ENCODE data around the gene ARMC7. TPM values are rescaled to one million over a fixed set of nuclear protein-coding genes. Genes with fewer than 3 reads are reported as not detected.

Gene ARMC7
- total and polyA plus RNA-seq, 10 of the 15 experiments (the other 5 are each of a cell fraction or from before 2014, with no cell fraction given) = 1.5 to 19.8 (median 6.3) TPM

DNA sequence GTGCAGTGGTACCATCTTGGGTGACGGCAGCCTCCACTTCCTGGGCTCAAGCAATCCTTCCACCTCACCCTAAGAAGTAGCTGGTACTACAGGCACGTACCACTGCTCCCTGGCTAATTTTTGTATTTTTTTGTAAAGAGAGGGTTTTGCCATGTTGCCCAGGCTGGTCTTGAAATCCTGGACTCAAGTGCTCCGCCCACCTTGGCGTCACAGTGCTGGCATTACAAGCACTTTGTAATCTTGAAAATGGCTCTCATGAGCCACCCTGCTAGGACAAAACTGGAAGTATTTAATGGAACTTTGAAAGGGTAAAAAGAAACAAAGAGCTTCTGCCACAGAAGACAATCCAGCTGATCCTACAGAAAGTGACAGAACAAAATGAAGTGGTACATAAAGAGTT is 63.8 kb downstream of the ARMC7 start:
- Histone ChIP-seq H3K4me2 (ENCODE audit: control insufficient read depth, insufficient read depth) (no peak overlapping the region), H3K79me2 (ENCODE audit: control insufficient read depth, insufficient read depth, low read length) (peaks cover 29% of the 10 kb centered on the region), H3K36me3 (ENCODE audit: control insufficient read depth in 2 of 2, insufficient read depth in 2 of 2, low read length in 1 of 2) (peaks cover 5 to 23% of the 10 kb centered on the region in 2 experiments), H3K27ac (ENCODE audit: control insufficient read depth, insufficient read depth) (no peak overlapping the region), H3K9me3 (replicated peaks; ENCODE audit: control insufficient read depth, insufficient read depth, low read length) (no peaks in the 10 kb centered on the region), H3K4me1 (ENCODE audit: control insufficient read depth, insufficient read depth, low read length) (no peaks in the 10 kb centered on the region), H2AFZ (ENCODE audit: control insufficient read depth, low read depth, low read length) (no peak overlapping the region), H4K20me1 (ENCODE audit: control insufficient read depth, insufficient read depth) (no peaks in the 10 kb centered on the region), H3K27me3 (replicated peaks in 1 of 2; ENCODE audit: control insufficient read depth in 2 of 2, insufficient read depth in 2 of 2, low read length in 1 of 2) (no peaks in the 10 kb centered on the region), H3K9ac (ENCODE audit: control insufficient read depth, insufficient read depth, low read length) (no peak overlapping the region), H3K4me3 (no peak overlapping the region)
- ChIA-PET POLR2A (interaction anchor here (0.5 to 1.3 kb wide), 5 partner anchors 10 to 149 kb away, joined by 3 to 10 read pairs (median 6); partner anchors contain the start of gene SUMO2), RAD21 (ENCODE audit: unreplicated experiment) (interaction anchor here (1.5 to 5.3 kb wide), 4 partner anchors 15 to 212 kb away, joined by 3 to 71 read pairs (median 9); no protein-coding TSS in a partner anchor), CTCF (interaction anchor here (0.7 to 10.6 kb wide), 9 partner anchors 10 to 212 kb away, joined by 3 to 199 read pairs (median 10); partner anchors contain the start of gene SUMO2), SMC1A (ENCODE audit: uncharacterized antibody, unreplicated experiment) (interaction anchor here (0.7 to 3.5 kb wide), 6 partner anchors 14 to 104 kb away, joined by 3 to 26 read pairs (median 4); partner anchors contain the start of gene JPT1)
- intact Hi-C loops (cut with micrococcal nuclease; ENCODE audit: unreplicated experiment) = no loop called here
- TF ChIP-seq ZZZ3 (IDR thresholded peaks at IDR 0.05; ENCODE audit: control insufficient read depth, insufficient read length, low read depth) (no peak), HDAC6 (IDR thresholded peaks at IDR 0.05; ENCODE audit: unreplicated experiment) (no peak), LARP7 (IDR thresholded peaks at IDR 0.05) (no peak), BCL11A (IDR thresholded peaks at IDR 0.05; ENCODE audit: low read depth, low read length) (no peak), ESRRA (IDR thresholded peaks at IDR 0.05; ENCODE audit: low read length) (no peak), IRF4 (IDR thresholded peaks at IDR 0.05; ENCODE audit: low read depth, low read length) (no peak), SMAD1 (IDR thresholded peaks at IDR 0.05; ENCODE audit: low read depth, partially characterized antibody) (no peak), ZNF622 (IDR thresholded peaks at IDR 0.05) (no peak), TCF7 (IDR thresholded peaks at IDR 0.05; ENCODE audit: borderline replicate concordance) (no peak), IKZF2 (IDR thresholded peaks at IDR 0.05) (no peak), BHLHE40 (IDR thresholded peaks at IDR 0.05; ENCODE audit: borderline replicate concordance in 1 of 2, low read depth in 2 of 2, low read length in 1 of 2) (no peak), FOS (IDR thresholded peaks at IDR 0.05; ENCODE audit: borderline replicate concordance, extremely low read depth, insufficient read length) (no peak), YY1 (IDR thresholded peaks at IDR 0.05; ENCODE audit: low read depth, low read length) (no peak), MYB (IDR thresholded peaks at IDR 0.05; ENCODE audit: borderline replicate concordance, low read depth, low read length) (no peak)
- TF ChIP-seq, protein P1, sequence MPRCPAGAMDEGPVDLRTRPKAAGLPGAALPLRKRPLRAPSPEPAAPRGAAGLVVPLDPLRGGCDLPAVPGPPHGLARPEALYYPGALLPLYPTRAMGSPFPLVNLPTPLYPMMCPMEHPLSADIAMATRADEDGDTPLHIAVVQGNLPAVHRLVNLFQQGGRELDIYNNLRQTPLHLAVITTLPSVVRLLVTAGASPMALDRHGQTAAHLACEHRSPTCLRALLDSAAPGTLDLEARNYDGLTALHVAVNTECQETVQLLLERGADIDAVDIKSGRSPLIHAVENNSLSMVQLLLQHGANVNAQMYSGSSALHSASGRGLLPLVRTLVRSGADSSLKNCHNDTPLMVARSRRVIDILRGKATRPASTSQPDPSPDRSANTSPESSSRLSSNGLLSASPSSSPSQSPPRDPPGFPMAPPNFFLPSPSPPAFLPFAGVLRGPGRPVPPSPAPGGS (IDR thresholded peaks at IDR 0.05; ENCODE audit: borderline replicate concordance, insufficient read depth, low read depth, low read length, poor library complexity, severe bottlenecking) = no peak
- BruUV-seq (replicated peaks) = no TSS peak
- DNase-seq (ENCODE audit: low read depth, low spot score) (no peak), FAIRE-seq (no peak), ATAC-seq (no peak)
- WGBS (ENCODE audit: insufficient coverage, insufficient replicate concordance, low lambda C conversion rate, missing lambda C conversion rate) = 100% methylated on average over 4 of the region's 4 CpGs
- in situ Hi-C loops (cut with MboI) = no loop called here

Data from GM12878 (cell line).